Progenitor cell of endocrine pancreas (in vitro differentiated cells): ENCODE measurements around the gene FRK. TPM values are rescaled to one million over a fixed set of nuclear protein-coding genes. Genes with fewer than 3 reads are reported as not detected.

Experiments
- DNase-seq: peaks from one replicate; pipeline ENCODE4 v3.0.0; 2021; ENCODE audit warnings: low spot score; ENCODE audit not compliant: unreplicated experiment
- H3K27ac Mint-ChIP-seq: 2 replicates; pipeline ENCODE4 v1.8.0; 2021; ENCODE audit warnings: mild to moderate bottlenecking, moderate library complexity, mixed read lengths
- H3K27me3 Mint-ChIP-seq: 2 replicates; pipeline ENCODE4 v1.8.0; 2021; ENCODE audit warnings: mixed read lengths
- H3K36me3 Mint-ChIP-seq: 2 replicates; pipeline ENCODE4 v1.8.0; 2022; ENCODE audit warnings: mixed read lengths; ENCODE audit not compliant: insufficient read depth
- H3K4me1 Mint-ChIP-seq: 2 replicates; pipeline ENCODE4 v1.8.0; 2021; ENCODE audit warnings: low read depth, mixed read lengths
- H3K4me3 Mint-ChIP-seq: 2 replicates; pipeline ENCODE4 v1.8.0; 2021; ENCODE audit warnings: low read depth, mild to moderate bottlenecking, moderate library complexity, mixed read lengths
- H3K9me3 Mint-ChIP-seq: 2 replicates; pipeline ENCODE4 v1.8.0; 2021; ENCODE audit warnings: low read depth, mixed read lengths
- total RNA-seq: library from RNA; stranded (reverse); gene quantifications from 2 replicates; pipeline ENCODE4 v1.2.1, GENCODE V29; 2021
- TF ChIP-seq, protein P1 (sequence below): fragments of 200-600 bp; sonication (generic); IDR thresholded peaks from one replicate; pipeline ENCODE4 v1.5.0; 2021; ENCODE audit warnings: antibody characterized with exemption, mild to moderate bottlenecking; ENCODE audit not compliant: unreplicated experiment

The FRK gene
- total RNA-seq, 1 donor from 2014 or later, result 8.6 TPM

DNA sequence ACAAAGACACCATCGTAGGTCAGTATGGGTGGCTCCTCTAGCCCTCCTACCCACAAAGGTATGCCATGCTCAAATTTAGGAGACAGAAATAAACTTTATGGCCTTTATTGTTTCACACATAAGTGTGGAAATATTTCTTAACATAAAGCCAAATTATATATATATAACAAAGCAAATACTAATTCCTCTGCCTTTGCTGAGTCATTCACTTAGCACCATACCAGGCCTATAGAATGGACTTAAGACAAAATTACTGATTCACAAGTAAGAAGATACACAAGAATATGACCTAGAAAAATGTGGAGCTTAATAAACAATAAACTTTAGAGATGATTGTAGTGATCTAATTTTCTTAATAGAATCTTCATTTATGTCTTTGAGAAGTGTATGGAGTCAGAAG, 5.2 kb downstream of the FRK start:
- no peak for DNase-seq
- TF ChIP-seq, protein P1, sequence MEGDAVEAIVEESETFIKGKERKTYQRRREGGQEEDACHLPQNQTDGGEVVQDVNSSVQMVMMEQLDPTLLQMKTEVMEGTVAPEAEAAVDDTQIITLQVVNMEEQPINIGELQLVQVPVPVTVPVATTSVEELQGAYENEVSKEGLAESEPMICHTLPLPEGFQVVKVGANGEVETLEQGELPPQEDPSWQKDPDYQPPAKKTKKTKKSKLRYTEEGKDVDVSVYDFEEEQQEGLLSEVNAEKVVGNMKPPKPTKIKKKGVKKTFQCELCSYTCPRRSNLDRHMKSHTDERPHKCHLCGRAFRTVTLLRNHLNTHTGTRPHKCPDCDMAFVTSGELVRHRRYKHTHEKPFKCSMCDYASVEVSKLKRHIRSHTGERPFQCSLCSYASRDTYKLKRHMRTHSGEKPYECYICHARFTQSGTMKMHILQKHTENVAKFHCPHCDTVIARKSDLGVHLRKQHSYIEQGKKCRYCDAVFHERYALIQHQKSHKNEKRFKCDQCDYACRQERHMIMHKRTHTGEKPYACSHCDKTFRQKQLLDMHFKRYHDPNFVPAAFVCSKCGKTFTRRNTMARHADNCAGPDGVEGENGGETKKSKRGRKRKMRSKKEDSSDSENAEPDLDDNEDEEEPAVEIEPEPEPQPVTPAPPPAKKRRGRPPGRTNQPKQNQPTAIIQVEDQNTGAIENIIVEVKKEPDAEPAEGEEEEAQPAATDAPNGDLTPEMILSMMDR, result no peak
- Mint-ChIP-seq H3K27ac (no peak overlapping the region), H3K4me3 (no peak overlapping the region), H3K4me1 (peaks cover 36% of the 10 kb centered on the region), H3K27me3 (no peaks in the 10 kb centered on the region), H3K36me3 (no peaks in the 10 kb centered on the region), H3K9me3 (no peaks in the 10 kb centered on the region)

- H3K27ac Mint-ChIP-seq, result no peak overlapping the region
- H3K9me3 Mint-ChIP-seq, result no peaks in the 10 kb centered on the region
- no peak overlapping the region for H3K4me3 Mint-ChIP-seq
- no peak for DNase-seq
- TF ChIP-seq, protein P1, result no peak
- H3K36me3 Mint-ChIP-seq, result no peaks in the 10 kb centered on the region
- H3K27me3 Mint-ChIP-seq, result no peaks in the 10 kb centered on the region
- peaks cover 14% of the 10 kb centered on the region for H3K4me1 Mint-ChIP-seq
Observed at GRCh38 chr6:116051244-116051643, 9.4 kb downstream of the FRK start.

DNA sequence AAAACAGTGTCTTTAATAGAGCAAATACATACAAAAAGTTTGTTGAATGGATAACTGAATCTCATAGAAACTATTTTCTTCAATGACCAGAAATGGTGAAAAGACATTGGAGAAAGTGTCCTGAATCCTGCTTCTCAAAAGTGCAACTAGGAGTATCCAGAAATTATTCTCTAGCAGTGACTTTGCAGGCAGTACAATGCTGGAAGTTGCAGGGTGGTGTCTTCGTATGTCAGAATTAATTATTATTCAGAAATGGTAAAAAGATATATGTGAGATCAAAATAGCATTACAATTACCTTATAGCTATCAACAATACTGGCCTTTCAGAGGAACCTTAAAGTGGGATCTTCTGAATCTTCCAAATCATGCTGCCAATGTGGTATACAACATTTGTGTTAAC, 10.0 kb downstream of the FRK start:
- no peak for DNase-seq
- H3K9me3 Mint-ChIP-seq, result no peaks in the 10 kb centered on the region
- no peaks in the 10 kb centered on the region for H3K27me3 Mint-ChIP-seq
- no peaks in the 10 kb centered on the region for H3K36me3 Mint-ChIP-seq
- peaks cover 14% of the 10 kb centered on the region for H3K4me1 Mint-ChIP-seq
- no peak overlapping the region for H3K27ac Mint-ChIP-seq
- H3K4me3 Mint-ChIP-seq, result no peak overlapping the region
- TF ChIP-seq, protein P1, result no peak

- Mint-ChIP-seq H3K27me3 (no peaks in the 10 kb centered on the region), H3K4me1 (peaks cover 6% of the 10 kb centered on the region), H3K27ac (no peak overlapping the region), H3K36me3 (peaks cover 7% of the 10 kb centered on the region), H3K9me3 (peaks cover 6% of the 10 kb centered on the region), H3K4me3 (no peak overlapping the region)
- TF ChIP-seq, protein P1, result no peak
- no peak for DNase-seq
Observed at GRCh38 chr6:116049321-116049720, 11.4 kb downstream of the FRK start.

GRCh38 chr6:116047173-116047933, 13.3 kb downstream of the FRK start:
- H3K9me3 Mint-ChIP-seq, result peaks cover 23% of the 10 kb centered on the region
- H3K36me3 Mint-ChIP-seq, result peaks cover 18% of the 10 kb centered on the region
- H3K4me3 Mint-ChIP-seq, result no peak overlapping the region
- TF ChIP-seq, protein P1, result no peak
- no peak overlapping the region for H3K27ac Mint-ChIP-seq
- no peaks in the 10 kb centered on the region for H3K27me3 Mint-ChIP-seq
- peaks cover 2% of the 10 kb centered on the region for H3K4me1 Mint-ChIP-seq
- DNase-seq, result no peak
